K562 (cell line): ENCODE measurements around the gene ERMARD. TPM values are rescaled to one million over a fixed set of nuclear protein-coding genes. Genes with fewer than 3 reads are reported as not detected.

Source experiments
- EGR1 ChIP-seq: fragments of 450-650 bp; conservative IDR thresholded peaks from 2 replicates; pipeline ENCODE4 v1.6.1; 2017; ENCODE audit warnings: mild to moderate bottlenecking
- GATAD2B ChIP-seq: fragments of 450-650 bp; IDR thresholded peaks from 2 replicates; pipeline ENCODE4 v1.6.1; 2017; ENCODE audit warnings: mild to moderate bottlenecking, borderline replicate concordance
- MTA3 ChIP-seq: fragments of 450-650 bp; formaldehyde crosslinking; IDR thresholded peaks from 2 replicates; pipeline ENCODE4 v1.6.1; 2017; ENCODE audit warnings: mild to moderate bottlenecking, borderline replicate concordance
- PHF20 ChIP-seq: fragments of 450-650 bp; IDR thresholded peaks from 2 replicates; pipeline ENCODE4 v1.6.1; 2018; ENCODE audit not compliant: partially characterized antibody
- RCOR1 ChIP-seq, 2 experiments: IDR thresholded peaks; 2 replicates each; pipeline ENCODE4 v1.6.1; 2012; ENCODE audit warnings: low read depth in 2 of 2, low read length in 2 of 2, borderline replicate concordance in 1 of 2, improper control_type of control experiment in 1 of 2
- TAF1 ChIP-seq: IDR thresholded peaks from 2 replicates; pipeline ENCODE4 v1.6.1; 2011; ENCODE audit warnings: mild to moderate bottlenecking, low read length, moderate library complexity; ENCODE audit not compliant: insufficient read depth, control insufficient read depth, severe bottlenecking; ENCODE audit errors: extremely low read depth
- TBL1XR1 ChIP-seq, 2 experiments: IDR thresholded peaks; 2 replicates each; pipeline ENCODE4 v1.6.1; 2012; ENCODE audit warnings: improper control_type of control experiment in 2 of 2, low read length in 2 of 2, mild to moderate bottlenecking in 1 of 2
- TCF7 ChIP-seq: sonication (generic); IDR thresholded peaks from 2 replicates; pipeline ENCODE4 v1.6.1; 2016; ENCODE audit warnings: antibody characterized with exemption, borderline replicate concordance
- polyA plus RNA-seq, 8 experiments: library from polyadenylated mRNA; depleted of rRNA in 4 of 8; stranded (reverse) in 5 of 8; unstranded in 3 of 8; fragments of >200 nt; fragmentation: Nextera tagmentation in 2 of 8; fragmentation: Illumina TruSeq in 1 of 8; extraction: Ambion mirVana in 2 of 8; extraction: Trizol in 1 of 8; gene quantifications; 2 replicates each; pipeline versions ENCODE4 v1.2.1 to v1.2.3, GENCODE V29; 2011 to 2014; ENCODE audit warnings: inconsistent platforms in 1 of 8, missing spikeins in 1 of 8
- total RNA-seq, 7 experiments: library from RNA; depleted of rRNA in 6 of 7; stranded (reverse); fragments of >200 nt in 6 of 7; fragmentation: Illumina TruSeq in 2 of 7; extraction: Trizol in 2 of 7; gene quantifications; 2 replicates each; pipeline versions ENCODE4 v1.2.1 to v1.2.3, GENCODE V29; 2011 to 2021; ENCODE audit warnings: low replicate concordance in 1 of 7
- TF ChIP-seq, protein P1 (sequence below): sonication (generic); formaldehyde crosslinking; IDR thresholded peaks from 2 replicates; pipeline ENCODE4 v1.8.1; 2023; ENCODE audit warnings: mild to moderate bottlenecking, missing genetic modification reagents
- TF ChIP-seq, protein P2 (sequence below): fragments of 450-650 bp; formaldehyde crosslinking; IDR thresholded peaks from 2 replicates; pipeline ENCODE4 v1.4.0; 2020; ENCODE audit warnings: mild to moderate bottlenecking, mixed read lengths
- TF ChIP-seq, protein P3 (sequence below): fragments of 450-650 bp; IDR thresholded peaks from 2 replicates; pipeline ENCODE4 v1.6.1; 2016; ENCODE audit warnings: low read depth

Gene ERMARD
- total and polyA plus RNA-seq, 9 of the 15 experiments (the other 6 are each of a cell fraction or from before 2014, with no cell fraction given): 14.5 to 68.6 (median 27.7) TPM

DNA sequence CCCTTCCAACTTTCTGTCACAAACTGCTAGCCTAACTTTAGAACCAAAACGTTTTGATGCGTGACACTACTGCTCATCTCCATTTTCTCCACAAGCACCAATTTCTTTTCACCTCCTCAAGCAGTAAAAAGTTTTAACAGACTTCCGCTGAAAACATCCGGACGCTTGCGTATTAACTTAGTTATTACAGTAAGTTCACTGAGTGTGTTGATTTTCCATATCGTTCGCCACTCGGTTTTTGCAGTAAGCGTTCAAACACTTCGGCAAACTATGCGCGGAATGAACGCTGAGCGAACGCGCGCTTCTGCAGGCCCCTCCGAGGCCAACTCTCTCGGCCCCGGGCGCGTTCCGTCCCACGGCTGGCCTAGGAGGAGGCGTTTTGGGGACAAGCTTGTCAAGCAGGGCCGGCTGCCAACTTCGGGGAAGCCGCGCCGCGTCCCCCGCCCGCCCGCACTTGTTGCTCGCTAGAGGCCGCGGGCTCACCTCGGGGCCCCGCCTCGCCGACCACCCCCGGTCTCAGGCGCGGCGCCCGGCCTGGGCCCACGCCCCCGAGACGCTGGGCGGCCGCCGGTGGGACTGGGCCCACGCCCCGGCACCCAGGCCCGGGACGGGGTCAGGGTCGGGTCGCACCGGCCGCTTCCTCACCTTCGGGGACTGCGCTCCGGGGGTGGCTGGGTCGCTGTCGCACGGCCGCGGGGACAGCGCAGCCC is 28.1 kb upstream of the ERMARD start (continued):
- 0 out of 2 replicates have a peak, but pooled peaks have one; percentile 52 for TF ChIP-seq TCF7
- TF ChIP-seq MTA3: peak; percentile 60; the same call in 1 of the 2 replicates
- TF ChIP-seq, protein P1, sequence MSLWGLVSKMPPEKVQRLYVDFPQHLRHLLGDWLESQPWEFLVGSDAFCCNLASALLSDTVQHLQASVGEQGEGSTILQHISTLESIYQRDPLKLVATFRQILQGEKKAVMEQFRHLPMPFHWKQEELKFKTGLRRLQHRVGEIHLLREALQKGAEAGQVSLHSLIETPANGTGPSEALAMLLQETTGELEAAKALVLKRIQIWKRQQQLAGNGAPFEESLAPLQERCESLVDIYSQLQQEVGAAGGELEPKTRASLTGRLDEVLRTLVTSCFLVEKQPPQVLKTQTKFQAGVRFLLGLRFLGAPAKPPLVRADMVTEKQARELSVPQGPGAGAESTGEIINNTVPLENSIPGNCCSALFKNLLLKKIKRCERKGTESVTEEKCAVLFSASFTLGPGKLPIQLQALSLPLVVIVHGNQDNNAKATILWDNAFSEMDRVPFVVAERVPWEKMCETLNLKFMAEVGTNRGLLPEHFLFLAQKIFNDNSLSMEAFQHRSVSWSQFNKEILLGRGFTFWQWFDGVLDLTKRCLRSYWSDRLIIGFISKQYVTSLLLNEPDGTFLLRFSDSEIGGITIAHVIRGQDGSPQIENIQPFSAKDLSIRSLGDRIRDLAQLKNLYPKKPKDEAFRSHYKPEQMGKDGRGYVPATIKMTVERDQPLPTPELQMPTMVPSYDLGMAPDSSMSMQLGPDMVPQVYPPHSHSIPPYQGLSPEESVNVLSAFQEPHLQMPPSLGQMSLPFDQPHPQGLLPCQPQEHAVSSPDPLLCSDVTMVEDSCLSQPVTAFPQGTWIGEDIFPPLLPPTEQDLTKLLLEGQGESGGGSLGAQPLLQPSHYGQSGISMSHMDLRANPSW (CRISPR knock-in tag): no peak; the same call in 1 of the 2 replicates
- TF ChIP-seq, protein P2, sequence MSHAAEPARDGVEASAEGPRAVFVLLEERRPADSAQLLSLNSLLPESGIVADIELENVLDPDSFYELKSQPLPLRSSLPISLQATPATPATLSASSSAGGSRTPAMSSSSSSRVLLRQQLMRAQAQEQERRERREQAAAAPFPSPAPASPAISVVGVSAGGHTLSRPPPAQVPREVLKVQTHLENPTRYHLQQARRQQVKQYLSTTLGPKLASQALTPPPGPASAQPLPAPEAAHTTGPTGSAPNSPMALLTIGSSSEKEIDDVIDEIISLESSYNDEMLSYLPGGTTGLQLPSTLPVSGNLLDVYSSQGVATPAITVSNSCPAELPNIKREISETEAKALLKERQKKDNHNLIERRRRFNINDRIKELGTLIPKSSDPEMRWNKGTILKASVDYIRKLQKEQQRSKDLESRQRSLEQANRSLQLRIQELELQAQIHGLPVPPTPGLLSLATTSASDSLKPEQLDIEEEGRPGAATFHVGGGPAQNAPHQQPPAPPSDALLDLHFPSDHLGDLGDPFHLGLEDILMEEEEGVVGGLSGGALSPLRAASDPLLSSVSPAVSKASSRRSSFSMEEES (CRISPR knock-in tag): no peak
- TF ChIP-seq EGR1: peak; percentile 57
- TF ChIP-seq TAF1: peak; percentile 48
- peak; percentile 86 for TF ChIP-seq GATAD2B
- TF ChIP-seq RCOR1 (IDR thresholded peaks at IDR 0.05; ENCODE audit: borderline replicate concordance in 1 of 2, low read depth in 2 of 2, low read length in 2 of 2): peak in 1 of 2 experiments; percentile 45; a peak in 1 of 4 replicates
- 0 out of 4 replicates have a peak, but pooled peaks of 1 of the 2 experiments have one; percentile 3 for TF ChIP-seq TBL1XR1 (IDR thresholded peaks at IDR 0.05; ENCODE audit: low read length in 2 of 2)
- TF ChIP-seq, protein P3, sequence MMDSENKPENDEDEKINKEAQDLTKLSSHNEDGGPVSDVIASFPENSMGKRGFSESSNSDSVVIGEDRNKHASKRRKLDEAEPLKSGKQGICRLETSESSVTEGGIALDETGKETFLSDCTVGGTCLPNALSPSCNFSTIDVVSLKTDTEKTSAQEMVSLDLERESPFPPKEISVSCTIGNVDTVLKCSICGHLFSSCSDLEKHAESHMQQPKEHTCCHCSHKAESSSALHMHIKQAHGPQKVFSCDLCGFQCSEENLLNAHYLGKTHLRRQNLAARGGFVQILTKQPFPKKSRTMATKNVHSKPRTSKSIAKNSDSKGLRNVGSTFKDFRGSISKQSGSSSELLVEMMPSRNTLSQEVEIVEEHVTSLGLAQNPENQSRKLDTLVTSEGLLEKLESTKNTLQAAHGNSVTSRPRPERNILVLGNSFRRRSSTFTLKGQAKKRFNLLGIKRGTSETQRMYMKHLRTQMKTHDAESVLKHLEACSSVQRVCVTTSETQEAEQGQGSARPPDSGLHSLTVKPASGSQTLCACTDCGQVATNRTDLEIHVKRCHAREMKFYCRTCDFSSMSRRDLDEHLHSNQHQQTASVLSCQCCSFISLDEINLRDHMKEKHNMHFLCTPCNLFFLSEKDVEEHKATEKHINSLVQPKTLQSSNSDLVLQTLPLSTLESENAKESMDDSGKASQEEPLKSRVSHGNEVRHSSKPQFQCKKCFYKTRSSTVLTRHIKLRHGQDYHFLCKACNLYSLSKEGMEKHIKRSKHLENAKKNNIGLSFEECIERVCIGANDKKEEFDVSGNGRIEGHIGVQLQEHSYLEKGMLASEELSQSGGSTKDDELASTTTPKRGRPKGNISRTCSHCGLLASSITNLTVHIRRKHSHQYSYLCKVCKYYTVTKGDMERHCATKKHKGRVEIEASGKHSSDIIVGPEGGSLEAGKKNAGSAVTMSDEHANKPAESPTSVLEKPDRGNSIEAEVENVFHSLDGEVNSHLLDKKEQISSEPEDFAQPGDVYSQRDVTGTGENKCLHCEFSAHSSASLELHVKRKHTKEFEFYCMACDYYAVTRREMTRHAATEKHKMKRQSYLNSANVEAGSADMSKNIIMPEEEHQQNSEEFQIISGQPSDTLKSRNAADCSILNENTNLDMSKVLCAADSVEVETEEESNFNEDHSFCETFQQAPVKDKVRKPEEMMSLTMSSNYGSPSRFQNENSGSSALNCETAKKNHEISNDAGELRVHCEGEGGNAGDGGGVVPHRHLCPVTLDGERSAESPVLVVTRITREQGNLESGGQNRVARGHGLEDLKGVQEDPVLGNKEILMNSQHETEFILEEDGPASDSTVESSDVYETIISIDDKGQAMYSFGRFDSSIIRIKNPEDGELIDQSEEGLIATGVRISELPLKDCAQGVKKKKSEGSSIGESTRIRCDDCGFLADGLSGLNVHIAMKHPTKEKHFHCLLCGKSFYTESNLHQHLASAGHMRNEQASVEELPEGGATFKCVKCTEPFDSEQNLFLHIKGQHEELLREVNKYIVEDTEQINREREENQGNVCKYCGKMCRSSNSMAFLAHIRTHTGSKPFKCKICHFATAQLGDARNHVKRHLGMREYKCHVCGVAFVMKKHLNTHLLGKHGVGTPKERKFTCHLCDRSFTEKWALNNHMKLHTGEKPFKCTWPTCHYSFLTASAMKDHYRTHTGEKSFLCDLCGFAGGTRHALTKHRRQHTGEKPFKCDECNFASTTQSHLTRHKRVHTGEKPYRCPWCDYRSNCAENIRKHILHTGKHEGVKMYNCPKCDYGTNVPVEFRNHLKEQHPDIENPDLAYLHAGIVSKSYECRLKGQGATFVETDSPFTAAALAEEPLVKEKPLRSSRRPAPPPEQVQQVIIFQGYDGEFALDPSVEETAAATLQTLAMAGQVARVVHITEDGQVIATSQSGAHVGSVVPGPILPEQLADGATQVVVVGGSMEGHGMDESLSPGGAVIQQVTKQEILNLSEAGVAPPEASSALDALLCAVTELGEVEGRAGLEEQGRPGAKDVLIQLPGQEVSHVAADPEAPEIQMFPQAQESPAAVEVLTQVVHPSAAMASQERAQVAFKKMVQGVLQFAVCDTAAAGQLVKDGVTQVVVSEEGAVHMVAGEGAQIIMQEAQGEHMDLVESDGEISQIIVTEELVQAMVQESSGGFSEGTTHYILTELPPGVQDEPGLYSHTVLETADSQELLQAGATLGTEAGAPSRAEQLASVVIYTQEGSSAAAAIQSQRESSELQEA: peak; percentile 73; the same call in 1 of the 2 replicates
- TF ChIP-seq PHF20: peak; percentile 21
